Peyer's patch (tissue), 4 donors: ENCODE data around the gene CLDN5. TPM values are rescaled to one million over a fixed set of nuclear protein-coding genes. Genes with fewer than 3 reads are reported as not detected.

Experiments
- DNase-seq, 3 donors: peaks; one replicate each; pipeline ENCODE4 v3.0.0-alpha.2; 2017 to 2019
- H3K27ac ChIP-seq, 4 donors: fragments of 200-600 bp; sonication (generic); one replicate each; pipeline ENCODE4 v1.5.1; 2016 to 2019
- H3K27me3 ChIP-seq, 2 donors: fragments of 200-600 bp; sonication (generic); one replicate each; pipeline ENCODE4 v1.5.1; 2019
- H3K36me3 ChIP-seq, 3 donors: fragments of 200-600 bp; sonication (generic); one replicate each; pipeline ENCODE4 v1.5.1; 2016 to 2019
- H3K4me1 ChIP-seq, 4 donors: fragments of 200-600 bp; sonication (generic); one replicate each; pipeline ENCODE4 v1.5.1; 2016 to 2019
- H3K4me3 ChIP-seq, 4 donors: fragments of 200-600 bp; sonication (generic); 1 replicate in 3 of 4; 2 replicates in 1 of 4; pipeline ENCODE4 v1.5.1; 2016 to 2019; ENCODE audit warnings: mild to moderate bottlenecking in 1 of 4
- H3K9me3 ChIP-seq, 4 donors: fragments of 200-600 bp; sonication (generic); one replicate each; pipeline ENCODE4 v1.5.1; 2016 to 2019; ENCODE audit warnings: mild to moderate bottlenecking in 1 of 4
- CTCF ChIP-seq, 6 experiments: fragments of 450-650 bp in 4 of 6; fragments of 200-600 bp in 2 of 6; sonication (generic) in 1 of 6; IDR thresholded peaks; one replicate each; pipeline ENCODE4 v1.5.1; 2017 to 2019; ENCODE audit warnings: antibody characterized with exemption in 6 of 6, mild to moderate bottlenecking in 3 of 6, moderate library complexity in 1 of 6
- POLR2A ChIP-seq, 2 donors: fragments of 450-650 bp; IDR thresholded peaks; one replicate each; pipeline ENCODE4 v1.5.1; 2017; ENCODE audit warnings: antibody characterized with exemption in 2 of 2, mild to moderate bottlenecking in 2 of 2, moderate library complexity in 2 of 2
- total RNA-seq, 4 donors: library from RNA; depleted of rRNA; stranded (reverse); fragments of >200 nt; gene quantifications; one replicate each; pipeline ENCODE4 v1.1.0, GENCODE V29; 2016

The CLDN5 gene
- total RNA-seq, 4 donors from 2014 or later = 27.0 to 67.0 (median 34.1) TPM

- peak overlapping the region in 1 of 4 donors; percentile 12 for H3K27ac ChIP-seq
- no peak overlapping the region for H3K4me3 ChIP-seq
- peaks cover 0 to 5% (median 0%) of the 10 kb centered on the region in 4 donors for H3K4me1 ChIP-seq
- TF ChIP-seq POLR2A (IDR thresholded peaks at IDR 0.05) = no peak
- TF ChIP-seq CTCF (IDR thresholded peaks at IDR 0.05) = no peak
- no peaks in the 10 kb centered on the region for H3K9me3 ChIP-seq
- no peaks in the 10 kb centered on the region for H3K27me3 ChIP-seq
- no peaks in the 10 kb centered on the region for H3K36me3 ChIP-seq
- DNase-seq = no peak
Observed at GRCh38 chr22:19568337-19569275, 44.4 kb upstream of the CLDN5 start.

GRCh38 chr22:19567157-19568009, 43.2 kb upstream of the CLDN5 start:
- Histone ChIP-seq H3K36me3 (no peaks in the 10 kb centered on the region), H3K4me3 (no peak overlapping the region), H3K9me3 (no peaks in the 10 kb centered on the region), H3K4me1 (peaks cover 0 to 5% (median 0%) of the 10 kb centered on the region in 4 donors), H3K27me3 (no peaks in the 10 kb centered on the region), H3K27ac (peak overlapping the region in 1 of 4 donors; percentile 35)
- no peak for DNase-seq
- no peak for TF ChIP-seq CTCF (IDR thresholded peaks at IDR 0.05)
- no peak for TF ChIP-seq POLR2A (IDR thresholded peaks at IDR 0.05)

GRCh38 chr22:19566279-19567156, 42.3 kb upstream of the CLDN5 start:
- Histone ChIP-seq H3K4me1 (peaks cover 0 to 5% (median 0%) of the 10 kb centered on the region in 4 donors), H3K4me3 (no peak overlapping the region), H3K27ac (peak overlapping the region in 2 of 4 donors; percentile 45 to 57), H3K36me3 (no peaks in the 10 kb centered on the region), H3K9me3 (no peaks in the 10 kb centered on the region), H3K27me3 (no peaks in the 10 kb centered on the region)
- DNase-seq = no peak
- no peak for TF ChIP-seq CTCF (IDR thresholded peaks at IDR 0.05)
- no peak for TF ChIP-seq POLR2A (IDR thresholded peaks at IDR 0.05)

GRCh38 chr22:19565382-19566278, 41.4 kb upstream of the CLDN5 start:
- H3K4me3 ChIP-seq = no peak overlapping the region
- no peaks in the 10 kb centered on the region for H3K27me3 ChIP-seq
- TF ChIP-seq POLR2A (IDR thresholded peaks at IDR 0.05) (no peak), CTCF (IDR thresholded peaks at IDR 0.05) (no peak)
- DNase-seq = peak in 1 of 3 donors; percentile 63
- no peaks in the 10 kb centered on the region for H3K36me3 ChIP-seq
- peaks cover 0 to 5% (median 0%) of the 10 kb centered on the region in 4 donors for H3K4me1 ChIP-seq
- no peaks in the 10 kb centered on the region for H3K9me3 ChIP-seq
- H3K27ac ChIP-seq = peak overlapping the region in 1 of 4 donors; percentile 32
